Measurements from ENCODE around the gene MAP1LC3C.

Gene MAP1LC3C

GRCh38 chr1:241999026-241999425 is at the start of gene MAP1LC3C:
TSS of gene MAP1LC3C (minus strand) at chr1:241999098. CDS start at chr1:241999008, 90 bp downstream.
- DNase-seq (ENCODE audit: insufficient read length, low spot score) (no peak), FAIRE-seq (no peak)
- no peak for TF ChIP-seq CTCF (IDR thresholded peaks at IDR 0.05; ENCODE audit: insufficient read depth, missing control alignments)

- TF ChIP-seq CTCF (IDR thresholded peaks at IDR 0.05; ENCODE audit: insufficient read depth, missing control alignments) = no peak
- DNase-seq (ENCODE audit: insufficient read length, low spot score) (no peak), FAIRE-seq (no peak)
These were observed 44.3 kb upstream of the MAP1LC3C start for GRCh38 chr1:242043165-242043564.

- no peak for FAIRE-seq
- TF ChIP-seq CTCF (IDR thresholded peaks at IDR 0.05; ENCODE audit: insufficient read depth, missing control alignments) = no peak
- DNase-seq (ENCODE audit: insufficient read length, low spot score) = no peak
These were observed 35.5 kb upstream of the MAP1LC3C start for GRCh38 chr1:242034392-242034791.

- DNase-seq (ENCODE audit: insufficient read length, low spot score) (no peak), FAIRE-seq (no peak)
- TF ChIP-seq CTCF (IDR thresholded peaks at IDR 0.05; ENCODE audit: insufficient read depth, missing control alignments) = no peak
These were observed 34.5 kb upstream of the MAP1LC3C start for GRCh38 chr1:242033447-242033846.

GRCh38 chr1:242030071-242030470 is 31.2 kb upstream of the MAP1LC3C start:
- no peak for DNase-seq (ENCODE audit: insufficient read length, low spot score)
- no peak for FAIRE-seq

GRCh38 chr1:242025681-242026080 is 26.8 kb upstream of the MAP1LC3C start:
- FAIRE-seq = no peak
- DNase-seq (ENCODE audit: insufficient read length, low spot score) = no peak
- no peak for TF ChIP-seq CTCF (IDR thresholded peaks at IDR 0.05; ENCODE audit: insufficient read depth, missing control alignments)

More at GRCh38 chr1:242030071-242030470, 31.2 kb upstream of the MAP1LC3C start:
- TF ChIP-seq CTCF (IDR thresholded peaks at IDR 0.05; ENCODE audit: insufficient read depth, missing control alignments) = no peak

- no peak for FAIRE-seq
- DNase-seq (ENCODE audit: insufficient read length, low spot score) = no peak
- no peak for TF ChIP-seq CTCF (IDR thresholded peaks at IDR 0.05; ENCODE audit: insufficient read depth, missing control alignments)
These were observed 24.9 kb upstream of the MAP1LC3C start for GRCh38 chr1:242023805-242024204.

All from D721Med (cell line).